Hepatocyte (in vitro differentiated cells): ENCODE data around the gene TK1. TPM values are rescaled to one million over a fixed set of nuclear protein-coding genes. Genes with fewer than 3 reads are reported as not detected.

Experiments used
- DNase-seq: peaks from one replicate; pipeline ENCODE4 v3.0.0-alpha.2; 2016; ENCODE audit warnings: low spot score
- H2AFZ ChIP-seq: fragments of 200-600 bp; sonication (generic); 2 replicates; pipeline ENCODE4 v1.6.0; 2016; ENCODE audit warnings: antibody characterized with exemption, mild to moderate bottlenecking
- H3K27ac ChIP-seq: fragments of 200-600 bp; sonication (generic); 2 replicates; pipeline ENCODE4 v1.5.1; 2016; ENCODE audit warnings: mild to moderate bottlenecking
- H3K27me3 ChIP-seq: fragments of 200-600 bp; sonication (generic); 2 replicates; pipeline ENCODE4 v1.6.1; 2016
- H3K36me3 ChIP-seq: fragments of 200-600 bp; sonication (generic); replicated peaks from 2 replicates; pipeline ENCODE4 v1.5.1; 2016; ENCODE audit warnings: low read depth; ENCODE audit not compliant: insufficient read depth
- H3K4me1 ChIP-seq: fragments of 200-600 bp; sonication (generic); 2 replicates; pipeline ENCODE4 v1.5.1; 2016; ENCODE audit warnings: mild to moderate bottlenecking, moderate library complexity; ENCODE audit not compliant: insufficient read depth
- H3K4me2 ChIP-seq: fragments of 200-600 bp; sonication (generic); 2 replicates; pipeline ENCODE4 v1.6.0; 2016
- H3K4me3 ChIP-seq: fragments of 200-600 bp; sonication (generic); 2 replicates; pipeline ENCODE4 v1.5.1; 2016; ENCODE audit warnings: mild to moderate bottlenecking
- H3K79me2 ChIP-seq: fragments of 200-600 bp; sonication (generic); 2 replicates; pipeline ENCODE4 v1.6.0; 2017; ENCODE audit warnings: mild to moderate bottlenecking
- H3K9me2 ChIP-seq: fragments of 200-600 bp; sonication (generic); replicated peaks from 2 replicates; pipeline ENCODE4 v1.6.0; 2017; ENCODE audit warnings: mild to moderate bottlenecking; ENCODE audit not compliant: insufficient read depth
- H3K9me3 ChIP-seq: fragments of 200-600 bp; sonication (generic); 2 replicates; pipeline ENCODE4 v1.5.1; 2016; ENCODE audit warnings: low read depth, mild to moderate bottlenecking
- H4K20me1 ChIP-seq: fragments of 200-600 bp; sonication (generic); 2 replicates; pipeline ENCODE4 v1.6.0; 2016; ENCODE audit warnings: mild to moderate bottlenecking; ENCODE audit not compliant: insufficient read depth, poor library complexity, severe bottlenecking
- CTCF ChIP-seq: fragments of 200-600 bp; sonication (generic); IDR thresholded peaks from 2 replicates; pipeline ENCODE4 v1.5.1; 2016; ENCODE audit warnings: antibody characterized with exemption, mild to moderate bottlenecking; ENCODE audit not compliant: poor library complexity
- EZH2 ChIP-seq: fragments of 200-600 bp; sonication (generic); IDR thresholded peaks from 2 replicates; pipeline ENCODE4 v1.6.1; 2016; ENCODE audit warnings: antibody characterized with exemption, mild to moderate bottlenecking, borderline replicate concordance
- EZH2phosphoT487 ChIP-seq: fragments of 200-600 bp; sonication (generic); IDR thresholded peaks from one replicate; pipeline ENCODE4 v1.6.1; 2018; ENCODE audit warnings: antibody characterized with exemption, mild to moderate bottlenecking, low read depth, moderate library complexity; ENCODE audit not compliant: unreplicated experiment, severe bottlenecking
- WGBS: methylation state at CpG from one replicate; pipeline ENCODE4 v1.1.6; 2016; ENCODE audit warnings: low lambda C conversion rate; ENCODE audit errors: missing lambda C conversion rate; 5-methylcytosine and 5-hydroxymethylcytosine counted together
- polyA plus RNA-seq: library from polyadenylated mRNA; unstranded; fragments of >200 nt; fragmentation: Nextera tagmentation; extraction: Ambion mirVana; gene quantifications from 2 replicates; pipeline ENCODE4 v1.2.1, GENCODE V29; 2016
- total RNA-seq: library from RNA; depleted of rRNA; stranded (reverse); fragments of >200 nt; gene quantifications from 2 replicates; pipeline ENCODE4 v1.2.3, GENCODE V29; 2014

The TK1 gene
- total and polyA plus RNA-seq, 2 experiments from 2014 or later, result 8.3 to 29.9 TPM

DNA sequence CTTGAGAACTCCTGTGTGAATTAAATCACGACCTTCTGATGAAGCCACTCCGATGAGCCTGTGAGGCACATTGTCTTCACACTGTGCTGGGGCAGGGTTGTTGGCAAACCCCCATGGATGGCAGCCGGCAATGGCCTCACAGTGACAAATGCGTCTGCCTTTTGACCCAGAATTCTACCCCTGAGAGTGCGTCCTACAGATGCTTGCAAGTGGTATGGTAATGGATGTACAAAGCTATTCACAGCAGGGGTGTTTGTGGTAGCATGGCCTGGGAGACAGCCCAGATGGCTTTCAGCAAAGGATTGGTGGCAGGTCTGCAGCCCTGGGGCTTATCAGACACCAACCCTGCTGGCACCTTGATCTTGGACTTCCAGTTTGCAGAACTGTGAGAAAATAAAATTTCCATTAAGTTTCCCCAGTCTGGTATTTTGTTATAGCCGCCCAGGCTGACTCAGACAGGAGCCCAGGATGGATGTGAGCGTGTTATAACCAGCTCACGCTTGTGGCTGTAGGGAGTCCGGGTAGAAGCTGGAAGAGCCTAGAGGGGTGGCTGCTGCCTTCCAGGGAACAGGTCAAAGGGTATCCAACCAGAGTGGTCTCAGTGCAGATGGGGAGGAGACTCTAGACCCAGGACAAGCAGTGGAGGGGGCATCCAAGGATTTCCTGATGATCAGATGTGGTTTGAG is 10.4 kb upstream of the TK1 start:
- peaks cover 5% of the 10 kb centered on the region for H3K79me2 ChIP-seq
- no peak overlapping the region for H3K27ac ChIP-seq
- H3K4me1 ChIP-seq, result no peaks in the 10 kb centered on the region
- H3K9me3 ChIP-seq, result no peaks in the 10 kb centered on the region
- no peak for DNase-seq
- H3K27me3 ChIP-seq, result no peaks in the 10 kb centered on the region
- no peaks in the 10 kb centered on the region for H4K20me1 ChIP-seq
- TF ChIP-seq EZH2 (no peak), EZH2phosphoT487 (no peak), CTCF (no peak)
- no peak overlapping the region for H3K4me2 ChIP-seq
- no peaks in the 10 kb centered on the region for H3K9me2 ChIP-seq
- H3K4me3 ChIP-seq, result no peak overlapping the region
- no peaks in the 10 kb centered on the region for H3K36me3 ChIP-seq
- 79% methylated on average over 9 of the region's 9 CpGs for WGBS
- H2AFZ ChIP-seq, result no peak overlapping the region

GRCh38 chr17:78196716-78197115 is 9.9 kb upstream of the TK1 start:
- DNase-seq, result no peak
- Histone ChIP-seq H3K4me2 (no peak overlapping the region), H3K27ac (no peak overlapping the region), H3K9me3 (no peaks in the 10 kb centered on the region), H3K79me2 (peaks cover 5% of the 10 kb centered on the region), H4K20me1 (no peaks in the 10 kb centered on the region), H3K27me3 (no peaks in the 10 kb centered on the region), H3K9me2 (no peaks in the 10 kb centered on the region), H3K4me3 (no peak overlapping the region), H2AFZ (no peak overlapping the region), H3K36me3 (no peaks in the 10 kb centered on the region), H3K4me1 (no peaks in the 10 kb centered on the region)
- TF ChIP-seq EZH2 (no peak), EZH2phosphoT487 (no peak), CTCF (no peak)
- WGBS, result 89% methylated on average over 5 of the region's 5 CpGs

- H3K4me3 ChIP-seq, result no peak overlapping the region
- H3K36me3 ChIP-seq, result no peaks in the 10 kb centered on the region
- no peak for DNase-seq
- H3K79me2 ChIP-seq, result peaks cover 28% of the 10 kb centered on the region
- no peaks in the 10 kb centered on the region for H3K9me2 ChIP-seq
- H4K20me1 ChIP-seq, result no peaks in the 10 kb centered on the region
- 63% methylated on average over 10 of the region's 10 CpGs for WGBS
- H3K4me1 ChIP-seq, result peaks cover 11% of the 10 kb centered on the region
- H2AFZ ChIP-seq, result peak overlapping the region; percentile 31
- H3K27me3 ChIP-seq, result no peaks in the 10 kb centered on the region
- TF ChIP-seq CTCF (no peak), EZH2phosphoT487 (no peak), EZH2 (no peak)
- H3K27ac ChIP-seq, result no peak overlapping the region
- H3K4me2 ChIP-seq, result peak overlapping the region; percentile 88
- H3K9me3 ChIP-seq, result no peaks in the 10 kb centered on the region
Observed at GRCh38 chr17:78185981-78186691, 716 bp downstream of the TK1 start.
